Keratinocyte (primary cell): ENCODE data around the gene SIX1. TPM values are rescaled to one million over a fixed set of nuclear protein-coding genes. Genes with fewer than 3 reads are reported as not detected.

ENCODE experiments used
- DNase-seq: peaks from one replicate; pipeline ENCODE4 v3.0.0-alpha.2; 2011; ENCODE audit warnings: low read depth, missing footprints, low spot score
- FAIRE-seq: peaks from 2 replicates; lab custom pipeline; 2011; peaks lifted over from hg19 to GRCh38; lab: Jason Lieb, UNC
- H2AFZ ChIP-seq: 2 replicates; pipeline ENCODE4 v1.6.0; 2012; ENCODE audit warnings: low read length, control low read depth, inconsistent platforms; ENCODE audit not compliant: control insufficient read depth
- H3K27ac ChIP-seq: 2 replicates; pipeline ENCODE4 v1.5.1; 2011; ENCODE audit warnings: low read length; ENCODE audit not compliant: control insufficient read depth, insufficient read depth
- H3K27me3 ChIP-seq: 3 replicates; pipeline ENCODE4 v1.6.0; 2011; ENCODE audit warnings: low read length; ENCODE audit not compliant: control insufficient read depth, insufficient read depth; ENCODE audit errors: extremely low read depth
- H3K36me3 ChIP-seq, 2 experiments: 2 replicates in 1 of 2; 3 replicates in 1 of 2; pipeline ENCODE4 v1.5.1; 2011; ENCODE audit warnings: low read length in 2 of 2, mild to moderate bottlenecking in 1 of 2; ENCODE audit not compliant: control insufficient read depth in 2 of 2, insufficient read depth in 2 of 2; ENCODE audit errors: extremely low read depth in 1 of 2
- H3K4me1 ChIP-seq: 3 replicates; pipeline ENCODE4 v1.5.1; 2011; ENCODE audit warnings: low read length; ENCODE audit not compliant: control insufficient read depth, insufficient read depth; ENCODE audit errors: extremely low read depth
- H3K4me2 ChIP-seq: 3 replicates; pipeline ENCODE4 v1.6.0; 2011; ENCODE audit warnings: low read depth, low read length; ENCODE audit not compliant: control insufficient read depth, insufficient read depth; ENCODE audit errors: extremely low read depth
- H3K4me3 ChIP-seq, 3 experiments: fragments of 200-600 bp in 1 of 3; sonication (generic) in 1 of 3; 2 replicates in 2 of 3; 3 replicates in 1 of 3; pipeline ENCODE4 v1.5.1; 2011 to 2016; ENCODE audit warnings: low read length in 3 of 3, mild to moderate bottlenecking in 3 of 3, control low read depth in 2 of 3, inconsistent platforms in 1 of 3, low read depth in 1 of 3, mixed read lengths in 1 of 3, mixed run types in 1 of 3, moderate library complexity in 1 of 3; ENCODE audit not compliant: control insufficient read depth in 2 of 3, insufficient read depth in 2 of 3; ENCODE audit errors: extremely low read depth in 1 of 3
- H3K79me2 ChIP-seq: 2 replicates; pipeline ENCODE4 v1.6.0; 2012; ENCODE audit warnings: low read length; ENCODE audit not compliant: control insufficient read depth, insufficient read depth
- H3K9ac ChIP-seq: 3 replicates; pipeline ENCODE4 v1.6.0; 2011; ENCODE audit warnings: low read length; ENCODE audit not compliant: control insufficient read depth, insufficient read depth; ENCODE audit errors: extremely low read depth
- H3K9me1 ChIP-seq: 3 replicates; pipeline ENCODE4 v1.6.0; 2011; ENCODE audit warnings: low read length; ENCODE audit not compliant: control insufficient read depth, insufficient read depth; ENCODE audit errors: extremely low read depth
- H3K9me3 ChIP-seq: 2 replicates; pipeline ENCODE4 v1.5.1; 2012; ENCODE audit warnings: low read depth, low read length; ENCODE audit not compliant: control insufficient read depth
- H4K20me1 ChIP-seq: 3 replicates; pipeline ENCODE4 v1.6.0; 2011; ENCODE audit warnings: low read length; ENCODE audit not compliant: control insufficient read depth, insufficient read depth; ENCODE audit errors: extremely low read depth
- CTCF ChIP-seq, 3 experiments: IDR thresholded peaks in 1 of 3; conservative IDR thresholded peaks in 1 of 3; optimal IDR thresholded peaks in 1 of 3; 2 replicates in 2 of 3; 3 replicates in 1 of 3; pipeline versions ENCODE3 to v1.5.1; 2011; ENCODE audit warnings: low read length in 3 of 3, mild to moderate bottlenecking in 3 of 3, moderate library complexity in 2 of 3, control low read depth in 1 of 3, inconsistent platforms in 1 of 3; ENCODE audit not compliant: insufficient read depth in 2 of 3; ENCODE audit errors: extremely low read depth in 1 of 3
- EZH2 ChIP-seq: IDR thresholded peaks from one replicate; pipeline ENCODE4 v1.6.1; 2012; ENCODE audit warnings: inconsistent platforms, mild to moderate bottlenecking, low read length, moderate library complexity
- dilution Hi-C: fragments of 300-500 bp; cut with MboI; formaldehyde crosslinking; loops from one replicate; pipeline ENCODE4 v1.7.0; 2020; ENCODE audit warnings: low sequenced_read_pairs; ENCODE audit not compliant: extremely low pct_ligation_motif_present
- polyA plus RNA-seq, 5 experiments: library from polyadenylated mRNA; depleted of rRNA in 3 of 5; stranded (reverse) in 3 of 5; stranded (forward) in 1 of 5; unstranded in 1 of 5; fragments of >200 nt; gene quantifications; 1 replicate in 1 of 5; 2 replicates in 3 of 5; 3 replicates in 1 of 5; pipeline versions ENCODE4 v1.2.1 to v1.2.3, GENCODE V29; 2011 to 2012; ENCODE audit warnings: missing spikeins in 2 of 5, low read depth in 1 of 5, low replicate concordance in 1 of 5

The SIX1 gene
- polyA plus RNA-seq, 1 donor (not counting 4 experiments of a cell fraction or from before 2014, with no cell fraction given) = 0.04 TPM

- dilution Hi-C loops = loop anchor here (25.0 kb wide), 1 partner anchor 566 kb away; no protein-coding TSS in a partner anchor
- Histone ChIP-seq H3K9me1 (no peaks in the 10 kb centered on the region), H3K4me3 (no peak overlapping the region), H3K4me1 (peaks cover 14% of the 10 kb centered on the region), H3K9ac (no peak overlapping the region), H3K27me3 (peaks cover 97% of the 10 kb centered on the region), H4K20me1 (peaks cover 3% of the 10 kb centered on the region), H3K79me2 (no peaks in the 10 kb centered on the region), H2AFZ (no peak overlapping the region), H3K4me2 (no peak overlapping the region), H3K27ac (no peak overlapping the region), H3K9me3 (no peaks in the 10 kb centered on the region), H3K36me3 (no peaks in the 10 kb centered on the region)
- FAIRE-seq (no peak), DNase-seq (no peak)
- peak; percentile 62 for TF ChIP-seq EZH2
- TF ChIP-seq CTCF (optimal IDR thresholded peaks at IDR 0.05 in 1 of 3, IDR thresholded peaks at IDR 0.05 in 1 of 3, conservative IDR thresholded peaks at IDR 0.05 in 1 of 3; ENCODE audit: extremely low read depth in 1 of 3, insufficient read depth in 2 of 3, low read length in 3 of 3) = no peak
Measured at GRCh38 chr14:60646226-60646818, 3.0 kb downstream of the SIX1 start.

GRCh38 chr14:60645126-60645741 is 4.0 kb downstream of the SIX1 start:
- no peaks in the 10 kb centered on the region for H3K79me2 ChIP-seq
- no peak overlapping the region for H3K9ac ChIP-seq
- peaks cover 3% of the 10 kb centered on the region for H4K20me1 ChIP-seq
- DNase-seq (no peak), FAIRE-seq (no peak)
- dilution Hi-C loops = loop anchor here (25.0 kb wide), 1 partner anchor 567 kb away; no protein-coding TSS in a partner anchor
- TF ChIP-seq CTCF (optimal IDR thresholded peaks at IDR 0.05 in 1 of 3, IDR thresholded peaks at IDR 0.05 in 1 of 3, conservative IDR thresholded peaks at IDR 0.05 in 1 of 3; ENCODE audit: extremely low read depth in 1 of 3, insufficient read depth in 2 of 3, low read length in 3 of 3) (no peak), EZH2 (no peak)
- H3K9me3 ChIP-seq = no peaks in the 10 kb centered on the region
- peaks cover 14% of the 10 kb centered on the region for H3K4me1 ChIP-seq
- no peak overlapping the region for H3K4me2 ChIP-seq
- H3K9me1 ChIP-seq = no peaks in the 10 kb centered on the region
- no peak overlapping the region for H3K27ac ChIP-seq
- H2AFZ ChIP-seq = no peak overlapping the region
- H3K4me3 ChIP-seq = no peak overlapping the region
- no peaks in the 10 kb centered on the region for H3K36me3 ChIP-seq
- peaks cover 97% of the 10 kb centered on the region for H3K27me3 ChIP-seq
